AG09309 (cell line): ENCODE data around the gene PRKD1.

ENCODE experiments used
- DNase-seq: peaks from one replicate; pipeline ENCODE4 v3.0.0-alpha.2; 2010; ENCODE audit warnings: low read depth
- H3K4me3 ChIP-seq: 2 replicates; pipeline ENCODE4 v1.5.1; 2011; ENCODE audit warnings: mild to moderate bottlenecking, low read depth, low read length, moderate library complexity; ENCODE audit not compliant: control insufficient read depth
- TF ChIP-seq, protein P1 (sequence below): IDR thresholded peaks from 2 replicates; pipeline ENCODE4 v1.5.1; 2011; ENCODE audit warnings: mild to moderate bottlenecking, low read depth, low read length, inconsistent platforms; ENCODE audit not compliant: insufficient read depth, control insufficient read depth; ENCODE audit errors: missing control alignments

PRKD1 gene

DNA sequence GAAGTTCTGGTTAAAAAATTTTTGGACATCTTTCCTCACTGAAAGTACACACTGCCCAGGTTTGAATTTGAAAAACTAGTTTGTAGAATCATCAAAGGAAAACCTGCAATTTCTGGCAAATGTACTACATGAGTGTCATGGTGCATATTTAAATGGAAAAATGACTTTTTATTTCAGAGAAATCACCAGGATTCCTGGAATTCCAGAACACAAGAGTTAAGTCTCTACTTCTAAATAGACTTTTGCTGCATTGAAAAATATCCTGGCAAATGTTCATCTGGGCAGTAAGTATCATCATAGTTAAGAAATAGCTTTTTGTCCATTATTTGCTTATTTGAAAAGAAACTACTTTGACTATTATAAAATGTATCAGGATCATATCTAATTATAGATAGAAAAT, 275.1 kb downstream of the PRKD1 start:
- TF ChIP-seq, protein P1, sequence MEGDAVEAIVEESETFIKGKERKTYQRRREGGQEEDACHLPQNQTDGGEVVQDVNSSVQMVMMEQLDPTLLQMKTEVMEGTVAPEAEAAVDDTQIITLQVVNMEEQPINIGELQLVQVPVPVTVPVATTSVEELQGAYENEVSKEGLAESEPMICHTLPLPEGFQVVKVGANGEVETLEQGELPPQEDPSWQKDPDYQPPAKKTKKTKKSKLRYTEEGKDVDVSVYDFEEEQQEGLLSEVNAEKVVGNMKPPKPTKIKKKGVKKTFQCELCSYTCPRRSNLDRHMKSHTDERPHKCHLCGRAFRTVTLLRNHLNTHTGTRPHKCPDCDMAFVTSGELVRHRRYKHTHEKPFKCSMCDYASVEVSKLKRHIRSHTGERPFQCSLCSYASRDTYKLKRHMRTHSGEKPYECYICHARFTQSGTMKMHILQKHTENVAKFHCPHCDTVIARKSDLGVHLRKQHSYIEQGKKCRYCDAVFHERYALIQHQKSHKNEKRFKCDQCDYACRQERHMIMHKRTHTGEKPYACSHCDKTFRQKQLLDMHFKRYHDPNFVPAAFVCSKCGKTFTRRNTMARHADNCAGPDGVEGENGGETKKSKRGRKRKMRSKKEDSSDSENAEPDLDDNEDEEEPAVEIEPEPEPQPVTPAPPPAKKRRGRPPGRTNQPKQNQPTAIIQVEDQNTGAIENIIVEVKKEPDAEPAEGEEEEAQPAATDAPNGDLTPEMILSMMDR = no peak
- H3K4me3 ChIP-seq = no peak overlapping the region
- DNase-seq = no peak

DNA sequence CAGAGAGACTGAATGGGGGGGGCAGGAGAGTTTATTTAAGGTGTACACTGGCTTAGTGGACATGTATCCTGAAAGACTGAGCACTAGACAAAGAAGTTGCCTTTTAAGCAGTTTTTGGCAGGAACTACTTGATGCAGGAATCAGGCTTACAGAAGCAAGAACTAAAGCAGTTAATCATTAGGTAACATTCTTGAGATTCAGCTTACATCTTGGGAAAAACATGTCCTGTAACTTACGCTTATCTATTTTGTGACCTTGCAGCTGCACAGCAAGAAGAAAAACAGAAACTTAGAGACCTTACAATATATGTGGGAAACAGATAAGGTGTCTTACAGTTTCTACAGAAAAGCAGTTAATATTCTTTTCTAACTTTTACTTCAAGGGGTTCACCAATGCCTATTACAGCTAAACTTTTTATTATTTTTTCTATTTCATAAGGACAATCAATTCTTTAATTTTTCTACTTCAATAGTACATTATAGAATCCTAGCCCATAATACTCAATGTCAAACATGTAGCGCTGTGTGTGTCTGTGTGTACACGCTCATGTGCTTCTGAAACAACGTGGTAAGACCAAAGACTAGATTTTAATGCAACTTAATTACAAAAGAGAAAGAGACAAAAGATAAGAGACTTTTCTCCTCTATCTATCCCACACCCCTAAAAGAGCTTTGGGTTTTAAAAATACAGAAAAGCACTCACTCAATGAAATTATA, 276.9 kb downstream of the PRKD1 start:
- TF ChIP-seq, protein P1 = no peak
- no peak overlapping the region for H3K4me3 ChIP-seq
- no peak for DNase-seq

DNA sequence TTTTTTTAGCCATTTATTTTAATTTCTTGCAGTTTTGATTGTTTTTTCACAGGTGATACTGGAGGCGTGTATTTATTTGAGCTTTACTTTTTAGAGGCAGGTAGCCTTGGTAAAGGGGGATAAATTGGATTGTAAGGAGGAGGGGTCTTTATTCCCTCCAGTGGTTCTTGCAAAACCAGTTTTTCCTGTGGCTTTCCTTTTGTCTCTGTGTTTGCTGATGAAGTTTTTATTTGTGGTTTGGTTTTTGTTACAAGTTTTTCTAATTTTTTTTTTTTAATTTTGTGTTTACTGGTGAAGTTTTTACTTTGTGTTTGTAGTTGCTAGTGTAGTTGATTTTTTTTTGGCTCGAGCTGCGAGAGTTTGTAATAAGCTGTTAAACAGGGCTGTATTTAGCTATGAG, 278.5 kb downstream of the PRKD1 start:
- no peak for DNase-seq
- TF ChIP-seq, protein P1 = no peak

GRCh38 chr14:29648045-29648444, 279.6 kb downstream of the PRKD1 start:
- DNase-seq = no peak
- H3K4me3 ChIP-seq = no peak overlapping the region
- TF ChIP-seq, protein P1 = no peak

More for the DNA sequence above, 278.5 kb downstream of the PRKD1 start:
- H3K4me3 ChIP-seq = no peak overlapping the region

DNA sequence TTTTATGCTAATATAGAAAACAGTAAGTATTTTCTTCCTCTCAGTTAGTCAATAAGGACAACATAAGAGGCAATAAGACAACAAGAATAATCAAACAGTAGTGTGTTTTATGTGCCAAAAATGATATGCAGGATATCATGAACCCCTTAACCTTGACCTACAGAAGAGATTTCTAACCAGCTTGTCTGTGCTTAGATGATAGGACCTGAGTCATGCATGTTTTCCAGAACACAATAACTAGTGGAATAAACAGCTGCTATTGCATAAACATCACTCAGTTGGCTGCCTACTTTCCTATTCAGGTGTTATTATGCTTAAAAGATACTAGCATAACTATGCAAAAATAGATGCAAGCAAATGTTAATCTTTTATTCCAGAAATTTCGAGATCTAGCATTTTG, 282.5 kb downstream of the PRKD1 start:
- no peak overlapping the region for H3K4me3 ChIP-seq
- no peak for DNase-seq
- TF ChIP-seq, protein P1 = no peak

- TF ChIP-seq, protein P1 = no peak
- no peak overlapping the region for H3K4me3 ChIP-seq
- no peak for DNase-seq
Observed at GRCh38 chr14:29643433-29644211, 284.0 kb downstream of the PRKD1 start.
